ENCODE measurements around the gene TNP2. TPM values are rescaled to one million over a fixed set of nuclear protein-coding genes. Genes with fewer than 3 reads are reported as not detected.
"Not testable (repeated sequence)": the region's sequence is repeated elsewhere in the genome, so short reads cannot be mapped to it uniquely, and the experiment has no call there.

The TNP2 gene
- total and polyA plus RNA-seq, 2 of the 4 experiments (the other 2 are of a cell fraction), result not detected

DNA sequence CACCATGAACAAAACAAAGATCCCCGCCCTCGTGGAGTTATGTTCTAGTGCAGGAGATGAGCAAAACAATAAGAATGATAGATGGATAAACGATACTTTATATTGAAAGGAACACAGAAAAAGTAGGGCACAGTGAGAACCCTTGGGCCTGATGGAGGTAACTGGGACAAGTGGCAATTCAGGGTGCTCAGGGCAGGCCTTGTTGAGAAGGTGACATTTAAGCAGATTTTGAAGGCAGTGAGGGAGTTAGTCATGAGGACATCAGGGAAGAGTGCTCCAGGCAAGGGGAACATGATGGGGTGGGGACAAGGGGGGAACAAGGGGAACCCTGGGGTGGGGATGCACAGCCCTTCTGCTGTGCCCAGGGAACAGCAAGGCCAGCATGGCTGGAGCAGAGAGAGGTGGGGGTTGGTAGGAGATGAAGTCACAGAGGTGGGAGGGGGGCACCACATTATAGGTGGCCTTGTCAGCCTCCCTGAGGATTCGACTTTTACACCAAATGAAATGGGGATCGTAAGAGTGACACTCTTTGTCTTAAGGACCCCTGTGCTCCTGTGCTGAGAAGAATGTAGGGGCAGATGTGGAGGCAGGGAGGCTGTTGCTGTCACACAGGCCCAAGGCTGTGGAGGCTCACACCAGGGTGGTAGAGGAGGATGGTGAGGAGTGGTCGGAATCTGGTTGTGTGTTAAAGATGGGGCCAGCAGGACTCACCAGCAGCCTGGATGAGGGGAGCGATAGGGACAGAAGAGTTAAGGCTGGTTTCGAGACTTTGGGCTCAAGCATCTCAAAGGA lies 21.2 kb upstream of the TNP2 start:
- no TSS peak for BruUV-seq (replicated peaks)
- Histone ChIP-seq H2BK5ac (ENCODE audit: low read depth, low read length, poor library complexity, severe bottlenecking) (no peak overlapping the region), H3K36me3 (ENCODE audit: control insufficient read depth, insufficient read depth, low read length) (no peaks in the 10 kb centered on the region), H4K5ac (ENCODE audit: low read depth, low read length) (no peak overlapping the region), H4K8ac (ENCODE audit: low read depth in 2 of 2, low read length in 2 of 2) (no peak overlapping the region), H2BK120ac (ENCODE audit: low read depth, low read length) (no peak overlapping the region), H3K27ac (ENCODE audit: insufficient read depth, low read length) (no peak overlapping the region), H2BK20ac (ENCODE audit: low read depth, low read length) (no peak overlapping the region), H3K56ac (ENCODE audit: extremely low read depth, insufficient read depth, low read length) (no peak overlapping the region), H3K18ac (ENCODE audit: low read depth, low read length) (no peak overlapping the region), H3K14ac (replicated peaks; ENCODE audit: low read depth, low read length) (no peak overlapping the region), H3K4me1 (ENCODE audit: control insufficient read depth, insufficient read depth, low read length) (no peaks in the 10 kb centered on the region; the same call in 1 of the 2 replicates), H2AK5ac (ENCODE audit: low read depth, low read length) (no peak overlapping the region), H4K91ac (ENCODE audit: insufficient read depth, low read depth, low read length) (no peak overlapping the region), H3K9me3 (ENCODE audit: control insufficient read depth, insufficient read depth, low read length) (no peaks in the 10 kb centered on the region), H3K23ac (ENCODE audit: low read depth, low read length) (no peak overlapping the region), H3K9ac (ENCODE audit: low read depth, low read length) (no peak overlapping the region), H3K4ac (ENCODE audit: low read depth, low read length) (no peak overlapping the region), H3K27me3 (ENCODE audit: control insufficient read depth, insufficient read depth, low read length) (peaks cover 6% of the 10 kb centered on the region), H2BK15ac (ENCODE audit: low read depth, low read length) (no peak overlapping the region), H3K4me3 (ENCODE audit: insufficient read depth, low read depth, low read length) (no peak overlapping the region), H3K4me2 (ENCODE audit: low read depth, low read length) (no peak overlapping the region), H3K9me1 (ENCODE audit: insufficient read depth, low read length) (no peaks in the 10 kb centered on the region), H4K20me1 (ENCODE audit: insufficient read depth, low read length) (no peaks in the 10 kb centered on the region), H2AFZ (replicated peaks; ENCODE audit: low read length, poor library complexity) (no peak overlapping the region), H2AK9ac (replicated peaks; ENCODE audit: low read depth, low read length, poor library complexity) (no peak overlapping the region), H3K79me1 (ENCODE audit: low read depth in 1 of 2, low read length in 2 of 2) (no peaks in the 10 kb centered on the region)
- ChIA-PET CTCF (interaction anchor here (0.6 kb wide), 1 partner anchor 59 kb away, joined by 3 read pairs; no protein-coding TSS in a partner anchor), POLR2A (ENCODE audit: unreplicated experiment) (no interaction called here)
- dilution Hi-C loops (cut with HindIII; ENCODE audit: low sequenced_read_pairs, unreplicated experiment) (no loop called here), in situ Hi-C loops (cut with MboI; ENCODE audit: low sequenced_read_pairs) (no loop called here), intact Hi-C loops (cut with micrococcal nuclease) (no loop called here)
- no peak for TF ChIP-seq RAD21 (IDR thresholded peaks at IDR 0.05; ENCODE audit: low read length)
- TF ChIP-seq RFX5 (IDR thresholded peaks at IDR 0.05; ENCODE audit: low read depth, low read length), result no peak
- TF ChIP-seq BHLHE40 (IDR thresholded peaks at IDR 0.05; ENCODE audit: low read depth, low read length), result no peak
- no peak for TF ChIP-seq RCOR1 (IDR thresholded peaks at IDR 0.05; ENCODE audit: insufficient replicate concordance, low read length)
- no peak for TF ChIP-seq POLR2A (IDR thresholded peaks at IDR 0.05; ENCODE audit: low read depth, low read length)
- TF ChIP-seq, protein P1, sequence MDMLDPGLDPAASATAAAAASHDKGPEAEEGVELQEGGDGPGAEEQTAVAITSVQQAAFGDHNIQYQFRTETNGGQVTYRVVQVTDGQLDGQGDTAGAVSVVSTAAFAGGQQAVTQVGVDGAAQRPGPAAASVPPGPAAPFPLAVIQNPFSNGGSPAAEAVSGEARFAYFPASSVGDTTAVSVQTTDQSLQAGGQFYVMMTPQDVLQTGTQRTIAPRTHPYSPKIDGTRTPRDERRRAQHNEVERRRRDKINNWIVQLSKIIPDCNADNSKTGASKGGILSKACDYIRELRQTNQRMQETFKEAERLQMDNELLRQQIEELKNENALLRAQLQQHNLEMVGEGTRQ (IDR thresholded peaks at IDR 0.05; ENCODE audit: low read depth, low read length), result no peak
- no peak for TF ChIP-seq MAFK (IDR thresholded peaks at IDR 0.05; ENCODE audit: low read depth, low read length)
- 73% methylated on average over 2 of the region's 8 CpGs; no CpG with 5 or more reads in 1 of the 2 experiments for WGBS, 2 experiments (ENCODE audit: extremely low coverage in 2 of 2, insufficient read length in 1 of 2)
- ATAC-seq (ENCODE audit: low read depth), result no peak
- no peak for DNase-seq

DNA sequence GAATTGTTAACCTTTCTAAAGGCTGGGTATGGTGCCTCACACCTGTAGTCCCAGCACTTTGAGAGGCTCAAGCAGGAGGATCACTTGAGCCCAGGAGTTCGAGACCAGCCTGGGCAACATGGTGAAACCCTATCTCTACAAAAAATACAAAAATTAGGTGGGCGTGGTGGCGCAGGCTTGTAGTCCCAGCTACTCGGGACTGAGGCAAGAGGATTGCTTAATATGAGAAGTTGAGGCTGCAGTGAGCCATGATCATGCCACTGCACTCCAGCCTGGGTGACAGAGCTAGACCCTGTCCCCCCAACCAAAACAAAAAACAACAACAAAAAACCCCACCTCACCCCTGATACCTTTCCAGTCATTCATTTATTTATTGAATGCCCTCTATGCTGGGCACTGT lies 20.6 kb upstream of the TNP2 start:
- no CpG with 5 or more reads among the region's 4 CpGs for WGBS, 2 experiments (ENCODE audit: extremely low coverage in 2 of 2, insufficient read length in 1 of 2)
- H3K9me1 ChIP-seq (ENCODE audit: insufficient read depth, low read length); H3K18ac ChIP-seq (ENCODE audit: low read depth, low read length); H2AFZ ChIP-seq (replicated peaks; ENCODE audit: low read length, poor library complexity); H3K36me3 ChIP-seq (ENCODE audit: control insufficient read depth, insufficient read depth, low read length); H2BK5ac ChIP-seq (ENCODE audit: low read depth, low read length, poor library complexity, severe bottlenecking); H3K4me1 ChIP-seq (ENCODE audit: control insufficient read depth, insufficient read depth, low read length); H3K4me2 ChIP-seq (ENCODE audit: low read depth, low read length); H3K9me3 ChIP-seq (ENCODE audit: control insufficient read depth, insufficient read depth, low read length); H4K8ac ChIP-seq (ENCODE audit: low read depth in 2 of 2, low read length in 2 of 2); H3K4me3 ChIP-seq (ENCODE audit: insufficient read depth, low read depth, low read length); H2AK5ac ChIP-seq (ENCODE audit: low read depth, low read length); H4K5ac ChIP-seq (ENCODE audit: low read depth, low read length); H3K23ac ChIP-seq (ENCODE audit: low read depth, low read length); BruUV-seq (replicated peaks); H3K14ac ChIP-seq (replicated peaks; ENCODE audit: low read depth, low read length); H3K56ac ChIP-seq (ENCODE audit: extremely low read depth, insufficient read depth, low read length); dilution Hi-C loops (cut with HindIII; ENCODE audit: low sequenced_read_pairs, unreplicated experiment); H2AK9ac ChIP-seq (replicated peaks; ENCODE audit: low read depth, low read length, poor library complexity); in situ Hi-C loops (cut with MboI; ENCODE audit: low sequenced_read_pairs); POLR2A ChIA-PET (ENCODE audit: unreplicated experiment); ATAC-seq (ENCODE audit: low read depth); H2BK15ac ChIP-seq (ENCODE audit: low read depth, low read length); H3K4ac ChIP-seq (ENCODE audit: low read depth, low read length); H4K20me1 ChIP-seq (ENCODE audit: insufficient read depth, low read length); H3K79me1 ChIP-seq (ENCODE audit: low read depth in 1 of 2, low read length in 2 of 2); intact Hi-C loops (cut with micrococcal nuclease); H2BK120ac ChIP-seq (ENCODE audit: low read depth, low read length); H3K27ac ChIP-seq (ENCODE audit: insufficient read depth, low read length); H4K91ac ChIP-seq (ENCODE audit: insufficient read depth, low read depth, low read length); CTCF ChIA-PET; DNase-seq; H3K9ac ChIP-seq (ENCODE audit: low read depth, low read length); H2BK20ac ChIP-seq (ENCODE audit: low read depth, low read length): not testable (repeated sequence)
- H3K27me3 ChIP-seq (ENCODE audit: control insufficient read depth, insufficient read depth, low read length), result peaks cover 11% of the 10 kb centered on the region
